ENCODE measurements around the gene TC2N.
"Not testable (repeated sequence)": the region's sequence is repeated elsewhere in the genome, so short reads cannot be mapped to it uniquely, and the experiment has no call there.

Gene TC2N

DNA sequence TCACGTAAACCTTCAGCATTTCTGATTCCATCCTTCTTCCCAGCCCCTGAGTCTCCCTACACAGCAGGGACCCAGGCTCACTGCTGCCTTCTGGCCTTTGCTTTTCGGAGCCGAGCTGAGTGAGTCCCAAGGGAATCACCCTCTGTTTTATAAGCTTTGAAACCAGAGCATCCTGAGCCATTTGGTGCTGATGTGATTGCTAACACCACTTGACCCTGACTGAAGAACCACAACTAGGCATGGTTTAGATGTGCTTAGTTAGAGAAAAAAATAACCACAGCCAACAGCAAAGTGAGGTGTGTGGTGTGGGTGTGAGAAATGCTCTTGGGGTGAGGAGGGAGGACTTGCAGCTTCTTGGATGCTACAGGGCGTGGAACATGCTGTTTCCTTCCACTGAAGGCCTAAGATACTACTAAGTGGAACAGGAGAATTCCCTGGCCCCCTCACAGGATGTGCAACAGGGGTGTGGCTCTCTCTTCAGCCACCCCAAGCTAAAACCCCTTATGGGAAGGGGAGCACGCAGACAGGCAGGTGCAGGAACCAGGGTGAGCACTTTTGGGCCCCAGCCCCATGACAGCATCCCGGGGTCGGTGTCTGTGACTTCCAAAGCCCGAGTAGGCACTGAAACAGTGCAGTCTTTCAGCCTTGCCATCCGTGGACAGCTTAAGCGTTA, at the start of gene TC2N:
Gene TC2N (minus strand): TSS at position 221 of the 673 bp plus-strand sequence. CDS start 53,767 bp downstream, outside the sequence.
- DNase-seq, result no peak

DNA sequence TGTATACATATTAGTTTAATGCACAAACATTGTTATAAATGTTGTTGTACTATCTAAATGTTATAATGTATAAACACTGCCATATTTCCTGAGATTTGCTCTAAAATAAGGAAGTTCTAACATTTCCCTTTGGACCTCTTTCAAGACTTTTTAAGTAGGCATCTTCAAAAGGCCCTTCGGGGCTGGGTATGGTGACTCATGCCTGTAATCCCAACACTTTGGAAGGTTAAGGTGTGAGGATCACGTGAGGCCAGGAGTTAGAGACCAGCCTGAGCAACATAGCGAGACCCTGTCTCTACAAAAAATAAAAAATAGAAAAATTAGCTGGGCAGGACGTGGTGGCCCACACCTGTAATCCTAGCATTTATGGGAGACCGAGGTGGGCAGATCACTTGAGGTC, 44.7 kb upstream of the TC2N start:
- DNase-seq, result no peak

DNA sequence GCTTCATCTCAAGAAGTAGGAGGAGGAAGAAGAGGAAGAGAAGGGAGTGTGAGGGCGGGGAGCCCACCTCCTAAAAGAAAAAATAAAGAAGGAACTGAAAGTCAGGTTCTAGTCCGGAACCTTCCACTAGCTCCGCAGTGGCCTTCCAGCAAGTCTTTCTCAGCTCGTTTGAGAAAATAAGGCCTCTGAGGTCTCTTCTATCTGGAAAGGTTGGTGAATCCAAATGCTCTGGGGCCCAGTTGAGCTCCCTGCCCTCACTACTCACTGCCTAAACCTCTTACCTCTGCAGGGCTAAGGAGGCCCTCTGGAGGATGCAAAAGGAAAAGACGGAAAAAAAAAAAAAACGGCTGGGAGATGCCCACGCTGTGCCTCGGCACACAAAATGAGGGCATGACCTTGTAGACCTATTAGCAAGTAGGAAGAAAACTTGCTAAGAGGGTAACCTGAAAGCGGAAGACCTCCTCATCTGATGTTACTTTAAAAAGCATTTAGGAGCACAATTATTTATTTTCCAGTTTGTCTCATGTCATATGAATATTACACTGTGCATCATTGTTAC, 44.2 kb upstream of the TC2N start:
- DNase-seq, result peak; percentile 7

DNA sequence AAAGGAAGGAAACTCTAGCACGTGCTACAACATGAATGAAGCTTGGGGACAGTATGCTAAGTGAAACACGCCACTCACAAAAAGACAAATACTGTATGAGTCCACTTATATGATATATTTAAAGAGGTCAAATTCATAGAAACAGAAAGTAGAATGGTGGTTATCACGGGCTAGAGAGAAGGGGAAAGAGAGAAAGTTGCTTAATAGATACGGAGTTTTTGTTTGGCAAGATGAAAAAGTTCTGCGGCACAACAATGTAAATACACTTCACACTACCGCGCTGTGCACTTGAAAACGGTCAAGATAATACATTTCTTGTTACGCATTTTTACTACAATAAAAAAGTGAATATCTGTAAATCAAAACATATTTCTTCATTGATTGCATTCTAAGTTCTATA, 42.9 kb upstream of the TC2N start:
- no peak for DNase-seq

DNA sequence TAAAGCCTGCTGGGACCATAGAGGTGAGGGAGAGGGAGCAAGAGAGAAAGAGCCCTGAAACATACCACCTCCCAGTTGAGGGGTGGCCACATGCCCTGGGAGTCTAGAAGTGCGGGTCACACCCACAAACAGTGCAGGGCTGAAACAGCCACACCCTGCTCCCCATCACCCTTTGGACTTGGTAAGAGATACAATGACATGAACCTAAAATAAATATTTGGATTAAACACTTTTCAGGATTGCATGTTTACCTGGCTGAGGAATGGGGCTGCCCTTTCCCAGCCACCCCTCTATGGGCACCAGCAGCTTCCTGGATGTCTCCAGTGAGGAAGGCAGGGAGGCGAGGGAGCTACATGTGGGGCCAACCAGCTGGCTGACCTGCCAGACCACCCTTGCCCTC, 39.0 kb upstream of the TC2N start:
- DNase-seq, result no peak

DNA sequence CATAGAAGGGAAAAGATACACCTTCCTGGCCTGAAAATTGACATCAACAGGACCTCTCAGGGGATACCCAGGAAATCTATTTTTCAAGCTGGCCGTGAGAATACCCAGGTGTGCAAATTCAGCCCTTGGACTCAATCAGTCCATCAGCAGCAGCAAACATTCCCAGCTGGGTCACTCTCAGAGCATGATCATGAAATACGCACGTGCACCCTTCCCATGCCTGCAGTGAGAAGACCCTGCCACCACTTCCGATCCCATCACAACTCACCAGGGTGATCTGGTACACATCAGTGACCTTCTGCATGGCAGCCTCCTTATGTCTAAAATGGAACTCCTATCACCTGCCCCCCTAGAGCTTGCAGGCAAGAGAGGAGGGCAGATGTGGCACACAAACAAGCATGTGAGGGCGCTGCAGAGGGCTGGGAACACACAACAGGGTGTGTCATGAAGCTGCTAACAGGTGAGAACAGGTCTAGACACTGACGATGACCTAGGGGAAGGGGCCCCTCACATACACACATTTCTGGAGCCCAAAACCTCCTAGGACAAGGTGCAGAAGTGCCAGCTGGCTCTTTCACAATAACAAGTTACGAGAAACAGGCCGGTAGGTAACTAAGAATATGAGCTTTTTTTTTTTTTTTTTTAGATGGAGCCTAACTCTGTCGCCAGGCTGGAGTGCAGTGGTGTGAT, 37.8 kb upstream of the TC2N start:
- DNase-seq, result no peak

DNA sequence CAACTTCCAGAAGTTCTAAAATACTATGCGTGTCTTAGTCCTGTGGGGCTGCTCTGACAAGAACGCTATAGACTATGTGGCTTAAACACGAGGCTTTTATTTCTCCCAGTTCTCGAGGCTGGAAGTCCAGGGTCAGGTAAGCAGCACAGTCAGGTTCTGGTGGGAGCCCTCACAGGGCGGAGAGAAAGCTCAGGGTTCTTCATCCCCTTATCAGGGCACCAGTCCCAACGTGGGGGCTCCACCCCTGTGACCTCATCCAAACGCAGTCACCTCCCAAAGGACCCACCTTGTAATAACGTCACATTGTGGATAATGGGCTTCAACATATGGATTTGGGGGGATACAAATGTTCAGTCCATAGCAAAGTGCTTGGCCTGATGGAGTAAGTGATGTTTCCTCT, 37.1 kb upstream of the TC2N start:
- no peak for DNase-seq

DNA sequence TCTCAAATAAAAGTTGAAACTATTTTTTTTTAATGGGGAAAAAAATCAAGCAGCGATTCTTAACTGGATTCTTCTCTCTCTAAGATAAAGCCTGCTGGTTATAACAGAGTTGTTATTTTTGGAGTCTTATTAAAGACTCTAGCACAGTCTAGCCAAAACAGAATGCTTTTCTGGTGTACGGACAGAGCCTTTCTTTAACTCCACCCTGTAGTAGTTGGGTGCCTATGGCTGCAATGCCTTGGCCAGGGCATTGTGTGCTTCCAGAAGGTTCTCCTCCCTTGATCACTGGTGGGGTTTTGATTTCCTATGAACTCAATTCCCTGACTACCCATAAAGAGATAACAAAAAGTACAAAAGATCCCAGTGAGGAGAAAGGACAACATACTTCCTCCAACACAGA, 35.7 kb upstream of the TC2N start:
- DNase-seq, result no peak

DNA sequence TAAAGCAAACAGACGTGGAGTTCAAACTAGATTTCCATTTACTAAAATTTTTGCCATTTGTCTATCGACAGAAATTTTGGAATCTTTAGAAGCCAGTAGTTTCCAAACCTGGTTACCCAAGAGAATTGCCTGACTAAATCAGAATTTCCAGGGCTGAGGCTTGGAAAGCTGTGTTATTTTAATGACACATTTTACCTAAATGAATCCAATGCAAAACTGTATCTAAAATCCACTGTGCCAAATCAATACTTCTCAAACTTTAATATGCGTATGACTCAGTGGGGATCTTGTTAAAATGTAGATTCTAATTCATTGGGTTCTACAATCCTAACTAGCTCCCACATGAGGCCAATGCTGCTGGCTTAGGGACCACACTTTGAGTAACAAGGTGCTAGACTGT, 35.0 kb upstream of the TC2N start:
- no peak for DNase-seq

DNA sequence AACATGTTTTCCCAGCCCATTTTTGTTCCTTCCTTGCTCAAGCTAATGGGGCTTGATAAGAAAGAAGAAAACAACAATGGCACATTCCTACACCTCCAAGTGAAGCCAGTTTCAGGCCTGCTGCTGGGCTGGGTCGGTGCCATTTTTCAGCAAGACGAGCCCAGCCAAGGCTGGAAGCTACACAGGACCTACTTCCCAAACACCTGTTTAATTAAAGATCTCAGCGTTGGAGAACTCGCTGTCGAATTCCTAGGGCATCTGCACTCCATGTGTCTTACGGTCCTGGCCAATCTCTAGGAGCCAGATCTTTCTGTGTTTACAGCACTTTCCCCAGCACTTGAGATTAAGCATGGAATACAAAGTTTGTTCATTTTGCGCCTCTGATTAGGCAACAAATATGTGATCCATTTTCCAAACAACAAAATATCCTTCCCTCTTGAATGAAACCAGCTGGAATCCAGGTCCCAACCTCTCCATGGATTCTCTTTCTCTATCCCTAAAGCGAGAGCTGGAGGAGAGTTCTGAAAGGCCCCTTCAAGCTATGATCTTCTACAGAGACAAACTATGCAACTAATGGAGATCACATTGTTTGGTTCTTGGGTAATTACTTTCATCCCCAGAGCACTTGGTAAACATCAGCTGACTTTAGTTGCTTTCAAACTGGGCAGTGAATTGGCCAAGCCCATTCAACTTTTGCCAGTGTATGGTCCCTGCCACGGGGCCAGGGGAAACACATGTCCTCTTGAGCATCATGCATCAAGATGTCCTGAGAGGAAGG, 34.3 kb upstream of the TC2N start:
- no peak for DNase-seq

DNA sequence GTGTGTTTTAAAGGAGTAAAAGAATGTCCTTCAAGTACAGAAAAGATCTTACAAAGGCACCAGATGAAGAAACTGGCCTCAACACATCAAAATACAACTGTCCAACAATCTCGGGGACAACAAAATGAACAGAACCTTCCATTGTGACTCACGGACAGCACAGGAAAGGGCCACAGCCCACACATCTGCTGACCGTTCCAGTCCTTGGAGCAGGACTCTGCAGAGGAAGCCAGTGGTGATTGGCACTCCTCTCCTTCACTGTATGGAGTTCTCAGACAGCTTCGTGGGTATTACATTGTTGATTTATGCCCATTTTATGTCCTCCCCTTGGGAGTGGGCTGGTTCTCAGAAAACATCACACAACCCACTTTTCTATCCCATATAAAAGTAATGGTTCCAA, 32.5 kb upstream of the TC2N start:
- no peak for DNase-seq

DNA sequence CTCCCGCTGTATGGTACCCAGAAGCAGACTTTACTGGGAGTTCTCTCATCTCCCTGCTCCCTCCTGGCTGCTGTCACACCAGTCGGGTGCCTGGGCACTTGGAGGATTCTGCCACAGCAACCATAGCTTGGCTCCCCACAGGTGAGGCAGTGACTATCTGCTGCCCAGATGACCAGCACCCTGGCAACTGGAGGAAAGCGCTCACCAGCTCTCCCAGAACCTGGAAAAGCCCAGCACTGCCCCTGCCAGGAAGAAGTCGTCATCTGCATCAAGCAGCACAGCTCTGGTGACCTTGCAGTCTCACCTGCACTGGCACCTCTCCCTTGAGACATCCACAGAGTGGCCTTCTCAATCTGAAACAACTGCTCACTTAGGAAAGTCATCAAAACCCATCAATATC, 31.9 kb upstream of the TC2N start:
- no peak for DNase-seq

DNA sequence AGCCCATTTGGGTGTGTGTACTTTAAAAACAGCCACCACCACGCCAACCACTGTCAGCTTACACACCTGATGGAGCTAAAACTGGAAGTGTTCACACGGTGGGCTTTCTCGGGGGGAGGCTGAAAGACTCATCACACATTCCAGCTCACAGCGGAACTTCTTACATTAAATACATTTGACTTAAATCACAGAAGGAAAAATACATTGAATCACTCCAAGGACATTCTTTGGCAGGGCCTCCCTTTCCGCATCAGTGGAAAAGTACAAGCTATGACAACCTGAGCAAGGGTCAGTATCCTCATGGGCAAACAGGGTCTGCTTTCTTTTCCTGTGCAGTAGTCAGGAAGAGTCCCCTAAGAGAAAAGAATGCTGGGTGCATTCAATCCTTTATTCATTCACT, 31.0 kb upstream of the TC2N start:
- DNase-seq, result no peak

DNA sequence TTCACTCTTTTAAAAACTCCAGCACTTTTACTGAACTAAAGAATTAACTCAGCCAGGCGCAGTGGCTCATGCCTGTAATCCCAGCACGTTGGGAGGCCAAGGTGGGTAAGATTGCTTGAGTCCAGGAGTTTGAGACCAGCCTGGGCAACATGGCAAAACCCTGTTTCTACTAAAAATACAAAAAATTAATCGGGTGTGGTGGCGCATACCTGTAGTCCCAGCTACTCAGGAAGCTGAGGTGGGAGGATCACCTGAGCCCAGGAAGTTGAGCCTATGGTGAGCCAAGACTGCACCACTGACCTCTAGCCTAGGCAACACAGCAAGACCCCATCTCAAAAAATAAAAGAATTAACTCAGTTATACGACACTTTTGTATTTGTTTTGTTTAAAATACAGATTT, 30.4 kb upstream of the TC2N start:
- not testable (repeated sequence) for DNase-seq

DNA sequence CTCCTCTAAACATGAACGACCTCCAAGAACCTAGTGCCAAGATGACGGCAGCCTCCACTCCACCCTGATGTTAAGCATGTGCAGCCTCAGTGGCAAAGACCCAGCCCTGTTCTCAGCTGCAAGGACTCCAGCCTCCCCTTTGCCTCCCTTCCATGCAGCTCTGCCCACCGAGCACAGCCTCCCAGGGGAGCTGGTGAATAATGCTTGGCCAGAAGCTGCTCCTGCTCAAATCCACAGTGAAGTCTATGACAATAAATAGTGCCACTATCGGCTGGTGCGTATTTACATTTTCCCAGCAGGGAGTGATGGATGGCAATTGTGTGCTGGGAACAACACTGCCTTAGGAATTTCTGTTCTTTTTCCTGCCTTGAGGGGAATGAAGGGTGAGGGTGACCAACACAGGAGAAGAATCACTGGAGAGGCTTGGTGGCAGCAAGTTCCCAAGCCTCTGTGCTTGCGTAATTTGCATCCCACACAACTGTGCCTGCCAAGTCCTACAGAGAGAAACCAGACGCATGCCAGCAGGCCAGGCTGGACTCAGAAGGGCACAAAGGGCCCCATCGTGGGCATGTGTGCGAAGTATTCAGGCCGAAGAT, 29.9 kb upstream of the TC2N start:
- DNase-seq, result no peak

DNA sequence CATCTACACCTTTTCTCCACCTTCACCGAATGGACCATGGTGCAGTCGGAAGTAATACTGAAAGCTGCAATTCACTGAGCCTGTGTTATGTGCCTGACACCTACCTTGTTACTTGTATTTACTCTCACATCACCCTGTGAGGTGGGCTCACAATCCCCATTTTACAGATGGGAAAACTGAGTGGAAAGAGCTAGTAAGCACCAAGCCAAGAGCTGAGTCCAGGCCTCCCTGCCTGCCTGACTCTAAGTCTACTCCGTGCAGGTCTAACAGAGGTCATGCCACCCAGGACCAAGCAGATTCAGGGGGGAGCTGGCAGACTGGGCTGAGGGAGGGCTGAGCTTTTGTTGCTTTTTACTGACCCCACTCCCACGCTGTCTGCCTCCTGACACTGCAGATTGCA, 29.1 kb upstream of the TC2N start:
- DNase-seq, result no peak

DNA sequence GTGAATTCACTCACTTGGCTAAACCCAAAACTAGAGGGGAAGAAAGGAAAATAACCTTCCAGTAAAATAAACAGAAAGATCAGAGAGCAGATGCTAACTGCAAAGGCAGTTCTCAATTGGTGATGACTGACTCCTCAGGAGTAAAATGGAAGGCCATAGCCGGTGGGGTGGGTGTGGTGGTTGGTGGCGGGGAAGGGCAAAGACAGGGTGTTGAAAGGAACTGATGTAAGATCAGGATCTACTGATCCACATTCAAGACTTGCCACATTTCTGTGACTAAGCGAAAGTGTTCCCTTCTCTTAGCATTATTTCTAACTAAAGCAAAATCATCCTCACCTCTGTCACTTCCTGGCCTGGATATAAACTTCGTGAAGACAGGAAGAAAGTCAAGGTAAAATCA, 26.3 kb upstream of the TC2N start:
- DNase-seq, result no peak

DNA sequence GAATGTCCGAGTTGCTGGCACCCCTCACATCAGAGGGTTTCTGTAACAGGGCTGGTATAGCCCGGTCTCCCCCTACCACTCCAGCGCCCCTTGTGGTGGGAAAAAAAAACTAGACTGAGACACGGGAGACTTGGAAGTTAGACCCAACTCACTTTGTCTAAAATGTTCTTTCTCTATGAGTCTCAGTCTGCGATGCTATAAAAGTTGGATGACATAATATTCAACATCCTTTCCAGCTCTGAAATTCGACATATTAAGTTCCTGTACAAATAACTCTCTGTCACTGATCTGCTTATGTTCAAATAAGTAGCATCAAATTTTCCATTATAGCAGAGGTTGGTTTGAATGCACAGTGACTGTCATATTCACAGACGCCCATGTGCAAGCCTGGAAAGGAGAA, 25.7 kb upstream of the TC2N start:
- DNase-seq, result no peak

DNA sequence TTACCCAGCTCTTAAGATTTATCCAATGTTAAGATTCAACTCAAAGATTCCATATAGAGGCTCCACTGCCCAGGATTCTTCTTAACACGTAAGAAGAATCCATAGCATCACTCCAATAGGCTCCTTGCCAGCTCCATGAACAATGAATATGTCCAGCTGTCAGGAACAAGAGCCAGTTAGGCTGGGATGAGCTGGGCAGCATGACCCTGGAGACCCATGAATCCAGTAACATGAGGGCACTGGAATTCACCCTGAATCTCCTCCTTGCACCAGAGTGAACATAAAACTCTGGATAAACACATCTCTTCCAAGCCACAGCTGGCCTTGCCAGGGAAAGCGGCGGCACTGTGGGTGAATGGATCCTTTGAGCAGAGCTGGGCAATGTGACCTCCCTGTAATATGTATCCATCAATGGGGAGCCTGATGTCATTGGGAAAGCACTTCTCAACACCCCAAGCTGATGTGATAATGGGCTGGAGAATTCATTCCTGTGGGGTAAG, 24.4 kb upstream of the TC2N start:
- DNase-seq, result no peak

DNA sequence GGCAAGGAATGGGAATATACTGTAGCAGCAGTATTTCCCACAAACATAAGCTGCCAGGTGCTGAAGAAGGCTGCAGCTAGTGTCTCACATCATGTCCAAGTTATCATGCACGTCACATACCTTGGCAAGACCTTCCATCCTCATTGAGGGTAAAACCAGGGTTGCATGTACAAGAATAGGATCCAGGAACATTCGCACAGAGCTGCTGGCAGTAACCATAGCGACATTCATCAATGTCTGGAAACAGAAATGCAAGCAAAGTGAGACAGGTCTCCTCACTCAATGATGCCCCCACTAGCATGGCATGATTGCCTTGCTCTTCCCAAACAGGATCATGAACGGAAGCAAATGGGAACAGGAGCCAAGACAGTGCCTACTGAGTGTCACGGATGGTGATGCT, 23.8 kb upstream of the TC2N start:
- DNase-seq, result no peak

DNA sequence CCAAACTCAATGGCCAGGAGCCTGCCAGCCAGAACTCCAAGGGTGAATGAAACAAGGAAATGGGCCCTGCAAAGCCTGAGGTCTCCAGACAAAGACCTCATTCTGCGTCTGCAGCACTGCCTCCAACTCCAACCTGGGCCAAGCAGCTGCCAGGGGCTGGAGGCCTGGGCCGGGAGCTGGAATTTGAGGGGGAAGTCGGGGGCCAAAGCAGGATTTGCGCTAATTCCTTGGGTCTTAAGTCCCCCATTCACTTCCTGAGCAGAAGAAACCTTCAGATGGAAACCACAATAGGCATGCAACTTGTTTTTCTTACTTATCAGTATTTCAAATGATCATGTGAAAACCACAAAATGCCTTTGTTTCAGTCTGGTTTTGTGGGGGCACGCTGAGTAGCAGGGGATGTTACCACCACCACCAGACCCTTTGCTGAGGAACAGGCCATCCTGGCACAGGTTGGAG, 23.0 kb upstream of the TC2N start:
- DNase-seq, result no peak

DNA sequence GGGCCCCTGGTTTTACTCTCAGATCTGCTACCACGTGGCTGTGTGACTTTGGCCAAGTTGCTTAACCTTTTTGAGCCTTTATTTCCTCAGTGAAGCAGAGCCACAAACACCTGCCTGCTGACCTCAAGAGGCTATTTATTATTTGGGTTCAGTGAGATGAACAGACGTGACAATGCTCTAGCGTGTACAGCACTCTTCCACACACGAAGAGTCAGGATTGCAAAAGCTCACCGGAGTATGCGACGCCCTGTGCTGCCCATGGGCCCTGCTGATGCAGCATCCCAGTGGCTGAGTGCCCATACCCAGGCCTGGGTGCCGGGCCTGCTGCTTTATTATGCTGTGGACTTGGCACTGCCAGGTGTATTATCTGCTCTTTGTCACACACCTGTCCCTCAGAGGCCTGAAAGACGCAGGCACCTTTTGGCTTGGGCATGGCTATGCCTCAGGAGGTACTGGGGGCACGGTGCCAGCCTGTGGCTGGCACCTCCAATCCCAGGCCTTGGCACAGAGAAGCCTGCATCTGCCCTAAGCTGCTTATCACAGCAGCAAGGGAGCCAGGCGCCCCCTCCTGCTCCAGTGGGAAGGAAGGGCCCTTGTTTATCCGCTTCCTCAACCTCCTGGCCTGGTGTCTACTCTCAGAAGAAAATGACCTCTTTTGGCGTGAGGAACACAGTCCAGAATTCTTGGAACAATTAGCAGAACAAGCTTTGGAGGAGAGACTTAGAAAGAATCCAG, 22.3 kb upstream of the TC2N start:
- DNase-seq, result no peak
